HG03025 (cell line): ENCODE results near the gene PCBP3.

Experiments
- ATAC-seq: cut with Tn5 transposase; IDR thresholded peaks from one replicate; pipeline ENCODE4 v1.9.1; 2021; ENCODE audit warnings: mild to moderate bottlenecking, moderate library complexity; ENCODE audit not compliant: unreplicated experiment, low FRiP score

Gene PCBP3

DNA sequence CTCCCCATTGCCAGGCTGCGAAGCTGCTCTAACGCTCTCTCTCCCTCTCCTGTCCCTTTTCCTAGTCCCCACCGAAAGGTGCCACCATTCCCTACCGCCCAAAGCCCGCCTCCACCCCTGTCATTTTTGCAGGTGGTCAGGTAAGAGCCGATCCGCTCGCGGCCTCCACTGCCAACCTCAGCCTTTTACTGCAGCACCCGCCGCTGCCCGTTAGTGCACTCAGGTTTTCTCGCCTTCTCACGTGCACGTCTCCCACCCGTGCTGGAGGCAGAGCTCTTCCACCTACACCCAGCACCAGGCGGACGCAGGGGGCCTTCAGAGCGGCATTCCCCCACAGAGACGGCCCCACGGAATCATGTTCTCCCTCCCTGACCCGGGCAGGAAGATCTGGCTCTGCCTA is 270.4 kb downstream of the PCBP3 start:
- no peak for ATAC-seq

DNA sequence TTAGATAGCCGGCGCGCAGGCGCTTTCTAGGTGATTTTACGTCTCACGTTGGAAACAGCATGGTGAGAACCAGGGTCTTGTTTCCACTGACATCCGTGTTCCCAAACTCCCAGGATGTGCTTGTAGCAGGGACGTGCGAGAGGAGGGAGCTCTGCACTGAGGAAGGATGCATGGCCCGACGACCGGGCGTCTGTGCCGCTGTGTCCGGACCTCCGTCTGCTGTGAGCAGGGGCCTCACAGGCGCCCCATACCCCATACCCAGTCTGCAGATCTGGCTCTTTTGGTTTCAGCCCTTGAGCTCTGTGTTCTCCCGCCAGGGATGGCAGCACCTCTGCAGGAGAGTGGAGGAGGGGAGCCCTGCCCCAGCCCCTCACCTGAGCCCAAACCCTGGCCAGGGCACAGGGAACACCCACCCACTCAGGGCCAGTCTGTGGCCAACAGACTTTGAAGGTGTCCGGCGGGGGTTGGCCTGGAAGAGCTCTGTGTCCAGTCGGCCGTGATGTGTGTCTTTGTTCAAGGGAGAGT is 270.9 kb downstream of the PCBP3 start:
- no peak for ATAC-seq

- no peak for ATAC-seq
Observed at GRCh38 chr21:45916011-45916840, 272.7 kb downstream of the PCBP3 start.

- ATAC-seq = no peak
Observed at GRCh38 chr21:45917241-45917640, 273.7 kb downstream of the PCBP3 start.

DNA sequence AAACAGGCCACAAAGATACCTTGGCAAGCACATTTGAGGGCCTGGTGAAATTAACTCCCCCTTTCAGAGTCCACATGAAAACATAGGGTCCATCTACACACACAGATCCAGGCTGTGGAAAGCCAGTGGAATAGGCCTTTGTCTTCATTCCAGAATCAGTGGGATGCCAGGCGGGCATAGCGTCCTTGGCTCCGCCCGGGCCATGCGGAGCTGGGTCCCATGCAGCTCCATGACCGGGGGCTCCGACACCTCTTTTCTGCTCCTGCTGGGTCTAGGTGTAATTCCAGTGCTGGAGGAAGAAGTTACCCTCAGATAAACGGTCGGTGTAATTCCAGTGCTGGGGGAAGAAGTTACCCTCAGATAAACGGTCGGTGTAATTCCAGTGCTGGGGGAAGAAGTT is 274.5 kb downstream of the PCBP3 start:
- no peak for ATAC-seq

DNA sequence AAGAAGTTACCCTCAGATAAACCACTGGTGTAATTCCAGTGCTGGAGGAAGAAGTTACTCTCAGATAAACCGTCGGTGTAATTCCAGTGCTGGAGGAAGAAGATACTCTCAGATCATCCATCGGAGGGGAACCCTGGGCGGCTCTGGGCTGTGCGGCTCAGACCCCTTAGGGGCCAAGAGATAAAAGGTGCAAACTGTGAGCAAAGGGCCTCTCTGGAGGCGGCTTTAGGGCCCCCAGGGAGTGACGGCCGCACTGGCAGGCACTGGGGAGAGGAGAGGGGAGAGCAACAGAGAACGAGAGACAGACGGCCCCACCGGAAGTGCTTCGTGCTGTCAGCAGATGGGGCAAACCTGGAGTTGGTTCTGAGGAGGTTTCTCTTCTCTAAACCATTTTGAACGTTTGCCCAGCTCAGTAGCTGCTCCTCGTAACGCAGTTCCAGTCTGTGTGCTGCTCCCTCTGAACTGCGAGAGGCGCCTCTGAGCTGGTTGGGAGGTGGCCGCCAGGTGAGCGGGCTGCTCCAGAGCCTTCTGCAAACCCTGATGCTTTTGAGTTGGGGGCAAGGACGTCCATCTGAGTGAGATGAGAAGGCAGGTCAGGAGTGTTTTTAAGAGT is 275.4 kb downstream of the PCBP3 start:
- no peak for ATAC-seq

- no peak for ATAC-seq
Observed at GRCh38 chr21:45919593-45919992, 276.1 kb downstream of the PCBP3 start.

GRCh38 chr21:45920824-45921600 is 277.5 kb downstream of the PCBP3 start:
- ATAC-seq = no peak

- ATAC-seq = no peak
Observed at GRCh38 chr21:45921917-45922316, 278.4 kb downstream of the PCBP3 start.

GRCh38 chr21:45922648-45923047 is 279.1 kb downstream of the PCBP3 start:
- ATAC-seq = no peak

DNA sequence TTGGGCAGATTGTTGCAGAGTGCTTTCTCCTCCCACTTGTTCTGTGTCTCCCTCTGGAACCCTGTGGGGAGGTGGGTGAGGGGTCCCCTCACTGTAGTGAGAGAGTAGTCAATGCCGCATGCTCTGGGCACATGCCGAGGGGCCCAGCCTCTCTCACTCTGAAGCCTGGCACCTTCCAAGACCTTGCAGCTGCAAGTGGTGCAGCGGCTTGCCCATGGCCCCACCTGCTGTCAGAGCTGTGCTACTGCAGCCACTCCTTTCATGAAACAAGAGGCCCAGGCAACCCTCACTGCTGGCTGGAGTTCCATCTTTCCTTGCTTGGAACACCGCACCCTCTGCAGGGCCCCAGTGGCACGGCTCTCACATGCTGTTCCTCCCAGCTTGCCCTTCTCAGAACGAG is 279.6 kb downstream of the PCBP3 start:
- ATAC-seq = no peak

DNA sequence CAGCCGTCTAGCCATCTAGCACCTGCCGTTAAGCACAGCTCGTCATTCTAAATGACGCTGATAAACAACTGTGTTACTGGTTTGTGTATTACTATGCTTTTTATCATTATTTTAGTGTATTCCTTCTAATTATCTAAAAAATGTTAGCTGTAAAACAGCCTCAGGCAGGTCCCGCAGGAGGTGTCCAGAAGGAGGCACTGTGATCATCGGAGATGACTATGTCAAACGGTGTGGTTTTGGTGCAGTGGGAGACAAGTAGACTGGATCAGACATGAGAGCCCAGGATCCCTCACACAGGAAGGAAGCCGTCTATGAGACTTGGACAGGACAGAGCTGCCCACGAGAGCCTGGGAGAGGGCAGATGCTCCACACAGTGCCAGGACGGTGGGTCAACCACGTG is 282.8 kb downstream of the PCBP3 start:
- ATAC-seq = no peak

- ATAC-seq = no peak
Observed at GRCh38 chr21:45927032-45927431, 283.5 kb downstream of the PCBP3 start.

DNA sequence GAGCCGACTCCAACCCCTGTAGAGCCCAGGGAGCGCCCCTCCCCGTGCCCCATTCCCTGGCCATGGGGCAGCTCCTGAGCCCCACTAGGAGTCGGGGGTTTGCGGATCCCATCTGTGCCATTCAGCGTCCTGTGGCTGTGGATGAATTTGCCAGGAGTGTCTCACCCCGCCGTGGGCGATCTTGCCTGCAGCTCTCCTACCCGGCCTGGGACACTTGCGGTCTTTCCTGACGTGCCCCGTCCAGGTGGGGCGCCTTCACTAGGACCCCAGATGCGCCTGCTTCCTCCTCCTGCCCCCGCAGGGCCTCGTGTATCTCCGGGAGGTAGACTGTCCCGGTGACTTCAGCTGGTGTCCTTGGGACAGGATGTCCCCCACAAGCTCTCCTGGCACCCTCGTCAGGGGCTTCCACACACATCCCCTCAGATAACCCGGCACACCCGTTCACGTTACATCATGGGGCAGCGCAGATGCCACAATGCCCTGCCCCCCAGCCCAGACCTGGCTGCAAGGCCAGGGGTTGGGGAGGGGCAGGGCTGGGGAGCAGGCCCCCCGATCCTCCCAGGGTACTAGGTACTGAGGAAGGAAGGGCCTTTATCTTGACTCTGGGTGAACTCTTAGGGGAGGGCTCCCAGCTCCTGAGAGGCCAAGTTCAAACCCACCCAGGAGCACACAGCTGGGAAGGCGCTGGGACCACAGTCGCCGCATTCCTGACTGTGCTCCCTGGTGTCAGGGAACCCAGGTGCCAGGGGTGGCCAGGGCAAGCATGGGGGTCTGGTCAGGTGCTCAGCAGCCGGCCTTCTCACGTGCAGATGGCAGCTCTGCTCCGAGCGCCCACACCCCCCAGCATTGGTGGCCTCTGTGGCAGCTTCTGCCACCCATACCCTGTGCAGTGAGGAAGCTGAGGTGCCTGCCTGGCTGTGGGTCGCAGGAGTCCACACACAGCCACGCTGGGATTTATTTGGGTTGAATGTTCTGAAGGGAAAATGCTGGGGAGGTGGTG is 284.6 kb downstream of the PCBP3 start:
- no peak for ATAC-seq

DNA sequence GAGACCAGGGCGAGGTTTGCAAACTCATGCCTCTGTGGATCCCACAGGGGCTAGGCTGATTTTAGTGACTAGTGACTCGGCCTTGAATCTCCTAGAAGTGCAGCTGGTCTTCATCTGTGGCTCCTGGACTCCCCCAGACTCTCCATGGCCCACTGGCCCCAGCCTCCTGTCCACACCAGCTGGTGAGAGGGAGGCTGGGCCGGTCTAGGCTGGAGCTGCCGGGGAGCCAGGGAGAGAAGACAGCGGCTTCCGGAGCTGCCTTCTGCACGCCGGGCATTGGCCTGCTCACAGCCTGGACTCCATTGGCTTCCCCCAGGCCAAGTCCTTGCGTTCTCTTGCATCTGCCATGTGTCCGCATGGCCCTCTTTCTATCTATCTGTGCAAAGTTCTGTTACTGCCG is 285.9 kb downstream of the PCBP3 start:
- no peak for ATAC-seq

DNA sequence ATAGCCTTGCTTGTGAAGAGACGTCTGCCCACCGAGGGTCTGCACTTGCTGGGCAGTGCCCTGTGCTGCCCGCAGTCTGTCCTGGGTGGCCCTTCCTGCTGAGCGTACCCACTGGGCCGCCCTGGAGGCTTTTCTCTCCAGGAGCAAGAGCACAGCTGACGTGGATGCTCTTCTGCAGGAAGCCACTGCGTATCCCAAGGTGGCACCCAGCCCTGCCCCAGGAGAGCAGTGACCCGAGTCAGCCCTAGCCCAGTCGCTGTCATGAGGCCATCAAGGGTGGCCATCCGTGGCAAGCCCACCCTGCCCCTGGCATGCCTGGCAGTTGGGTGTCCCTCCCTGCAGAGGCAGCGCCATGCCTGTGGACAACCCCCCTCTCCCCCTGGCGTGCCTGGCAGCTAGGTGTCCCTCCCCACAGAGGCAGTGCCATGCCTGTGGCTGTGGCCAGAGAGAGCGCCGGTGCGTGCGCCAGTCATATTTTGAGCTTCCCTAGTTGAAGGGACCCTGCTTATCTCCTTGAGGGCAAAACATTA is 286.8 kb downstream of the PCBP3 start:
- no peak for ATAC-seq

- ATAC-seq = no peak
Observed at GRCh38 chr21:45930792-45931191, 287.3 kb downstream of the PCBP3 start.

GRCh38 chr21:45931397-45931969 is 288.0 kb downstream of the PCBP3 start:
- ATAC-seq = no peak

GRCh38 chr21:45932922-45933502 is 289.5 kb downstream of the PCBP3 start:
- ATAC-seq = no peak
